ENCODE data around the gene SDR42E1. TPM values are rescaled to one million over a fixed set of nuclear protein-coding genes. Genes with fewer than 3 reads are reported as not detected.

SDR42E1 gene
- 7.4 and 7.5 TPM in 2 replicates for total RNA-seq

- ChIA-PET POLR2A (interaction anchor here (0.6 kb wide), 1 partner anchor 296 kb away, joined by 3 read pairs; no protein-coding TSS in a partner anchor), CTCF (no interaction called here)
- peak within 1 kb of the TSS; percentile 72 for H3K27ac Mint-ChIP-seq
- peaks cover 29% of the 10 kb centered on the region for H3K36me3 Mint-ChIP-seq (ENCODE audit: low read depth)
- ATAC-seq (ENCODE audit: low read depth) (peak; percentile 97), DNase-seq (peak; percentile 46)
- peak within 1 kb of the TSS; percentile 83 for H3K4me3 Mint-ChIP-seq
- peaks cover 24% of the 10 kb centered on the region for H3K9me3 Mint-ChIP-seq
- H3K27me3 Mint-ChIP-seq, result peaks cover 10% of the 10 kb centered on the region
- intact Hi-C loops (cut with micrococcal nuclease), result loop anchor here (10.0 kb wide), 1 partner anchor 56 kb away; no protein-coding TSS in a partner anchor
- TF ChIP-seq CTCF (IDR thresholded peaks at IDR 0.05), result no peak
- peaks cover 13% of the 10 kb centered on the region for H3K4me1 Mint-ChIP-seq
Measured at GRCh38 chr16:82011199-82011641, at the start of gene SDR42E1. Gene SDR42E1, minus strand, starts transcription at chr16:82011470. Its CDS starts 10,612 bp downstream, at chr16:82000858.

DNA sequence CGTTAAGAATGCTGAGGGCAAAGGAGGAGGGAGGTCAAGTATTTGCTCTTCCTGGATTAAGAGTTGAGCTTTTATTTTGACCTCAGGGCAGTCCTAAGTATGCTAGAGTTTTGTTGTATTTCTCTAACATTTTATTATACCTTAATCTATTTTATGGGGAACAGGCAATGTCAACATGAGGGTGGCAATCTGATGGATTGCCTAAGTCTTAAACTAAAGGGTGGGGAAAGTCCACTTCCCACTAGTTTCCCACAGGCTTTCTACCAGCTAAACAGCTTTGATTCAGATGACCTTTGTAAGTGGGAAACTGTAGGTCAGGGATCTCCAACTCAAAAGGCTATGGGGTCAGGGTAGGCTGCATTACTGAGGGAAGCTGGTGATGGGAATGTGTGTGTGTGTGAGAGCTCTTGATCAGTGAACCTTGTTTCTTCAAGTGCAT is 48.7 kb upstream of the SDR42E1 start:
- H3K27me3 Mint-ChIP-seq, result peaks cover 28% of the 10 kb centered on the region
- H3K36me3 Mint-ChIP-seq (ENCODE audit: low read depth), result no peaks in the 10 kb centered on the region
- no peaks in the 10 kb centered on the region for H3K4me1 Mint-ChIP-seq
- no peaks in the 10 kb centered on the region for H3K9me3 Mint-ChIP-seq
- ChIA-PET CTCF (no interaction called here), POLR2A (no interaction called here)
- no peak for DNase-seq
- H3K27ac Mint-ChIP-seq, result no peak overlapping the region
- no peak for ATAC-seq (ENCODE audit: low read depth)
- intact Hi-C loops (cut with micrococcal nuclease), result no loop called here
- no peak for TF ChIP-seq CTCF (IDR thresholded peaks at IDR 0.05)
- H3K4me3 Mint-ChIP-seq, result no peak overlapping the region

- no peaks in the 10 kb centered on the region for H3K36me3 Mint-ChIP-seq (ENCODE audit: low read depth)
- ChIA-PET CTCF (no interaction called here), POLR2A (no interaction called here)
- H3K4me1 Mint-ChIP-seq, result no peaks in the 10 kb centered on the region
- H3K9me3 Mint-ChIP-seq, result no peaks in the 10 kb centered on the region
- DNase-seq (no peak), ATAC-seq (ENCODE audit: low read depth) (no peak)
- TF ChIP-seq CTCF (IDR thresholded peaks at IDR 0.05), result no peak
- no peak overlapping the region for H3K4me3 Mint-ChIP-seq
- H3K27ac Mint-ChIP-seq, result no peak overlapping the region
- intact Hi-C loops (cut with micrococcal nuclease), result no loop called here
- peaks cover 28% of the 10 kb centered on the region for H3K27me3 Mint-ChIP-seq
Measured at GRCh38 chr16:82059161-82059982, 48.1 kb upstream of the SDR42E1 start.

- H3K36me3 Mint-ChIP-seq (ENCODE audit: low read depth), result no peaks in the 10 kb centered on the region
- no peaks in the 10 kb centered on the region for H3K9me3 Mint-ChIP-seq
- no peak for TF ChIP-seq CTCF (IDR thresholded peaks at IDR 0.05)
- H3K4me3 Mint-ChIP-seq, result no peak overlapping the region
- DNase-seq, result no peak
- ChIA-PET CTCF (no interaction called here), POLR2A (no interaction called here)
- no peaks in the 10 kb centered on the region for H3K4me1 Mint-ChIP-seq
- H3K27ac Mint-ChIP-seq, result no peak overlapping the region
- peaks cover 22% of the 10 kb centered on the region for H3K27me3 Mint-ChIP-seq
- intact Hi-C loops (cut with micrococcal nuclease), result no loop called here
- ATAC-seq (ENCODE audit: low read depth), result no peak
Measured at GRCh38 chr16:82056550-82056896, 45.3 kb upstream of the SDR42E1 start.

- ChIA-PET CTCF (no interaction called here), POLR2A (no interaction called here)
- no peaks in the 10 kb centered on the region for H3K36me3 Mint-ChIP-seq (ENCODE audit: low read depth)
- no peak overlapping the region for H3K4me3 Mint-ChIP-seq
- H3K4me1 Mint-ChIP-seq, result no peaks in the 10 kb centered on the region
- no peak overlapping the region for H3K27ac Mint-ChIP-seq
- no peak for DNase-seq
- ATAC-seq (ENCODE audit: low read depth), result no peak
- peaks cover 21% of the 10 kb centered on the region for H3K27me3 Mint-ChIP-seq
- intact Hi-C loops (cut with micrococcal nuclease), result no loop called here
- no peak for TF ChIP-seq CTCF (IDR thresholded peaks at IDR 0.05)
- H3K9me3 Mint-ChIP-seq, result no peaks in the 10 kb centered on the region
Measured at GRCh38 chr16:82055728-82056549, 44.7 kb upstream of the SDR42E1 start.

All from activated B cell treated with CpG ODN at 0.5 μM for 24 hours (primary cell).